NCI-H146 treated with DMSO at 0.1 percent for 48 hours (cell line): Measurements from ENCODE around the gene HS3ST3A1.

ENCODE experiments used
- DNase-seq: peaks from one replicate; lab custom pipeline; 2025; ENCODE audit not compliant: unreplicated experiment; lab: John Stamatoyannopoulos, UW

Gene HS3ST3A1

GRCh38 chr17:13598353-13599167 is 3.2 kb downstream of the HS3ST3A1 start:
- DNase-seq = no peak

GRCh38 chr17:13597723-13598347 is 3.9 kb downstream of the HS3ST3A1 start:
- no peak for DNase-seq

- no peak for DNase-seq
Observed at GRCh38 chr17:13596241-13596923, 5.3 kb downstream of the HS3ST3A1 start.

GRCh38 chr17:13595599-13595899 is 6.2 kb downstream of the HS3ST3A1 start:
- no peak for DNase-seq

GRCh38 chr17:13594762-13595598 is 6.7 kb downstream of the HS3ST3A1 start:
- peak; percentile 5 for DNase-seq

- DNase-seq = no peak
Observed at GRCh38 chr17:13594310-13594709, 7.4 kb downstream of the HS3ST3A1 start.

- no peak for DNase-seq
Observed at GRCh38 chr17:13593757-13594156, 8.0 kb downstream of the HS3ST3A1 start.

- no peak for DNase-seq
Observed at GRCh38 chr17:13593021-13593751, 8.5 kb downstream of the HS3ST3A1 start.

GRCh38 chr17:13592427-13592826 is 9.3 kb downstream of the HS3ST3A1 start:
- no peak for DNase-seq

- no peak for DNase-seq
Observed at GRCh38 chr17:13590441-13590840, 11.3 kb downstream of the HS3ST3A1 start.

GRCh38 chr17:13589658-13590057 is 12.1 kb downstream of the HS3ST3A1 start:
- no peak for DNase-seq

- DNase-seq = no peak
Observed at GRCh38 chr17:13587487-13588338, 14.0 kb downstream of the HS3ST3A1 start.

GRCh38 chr17:13584701-13585080 is 17.0 kb downstream of the HS3ST3A1 start:
- no peak for DNase-seq

GRCh38 chr17:13583996-13584700 is 17.6 kb downstream of the HS3ST3A1 start:
- no peak for DNase-seq

GRCh38 chr17:13582776-13583547 is 18.8 kb downstream of the HS3ST3A1 start:
- no peak for DNase-seq

GRCh38 chr17:13581925-13582324 is 19.8 kb downstream of the HS3ST3A1 start:
- no peak for DNase-seq

- no peak for DNase-seq
Observed at GRCh38 chr17:13580790-13581189, 20.9 kb downstream of the HS3ST3A1 start.
